ENCODE data around the gene SRPRB. TPM values are rescaled to one million over a fixed set of nuclear protein-coding genes. Genes with fewer than 3 reads are reported as not detected.
A peak's percentile ranks its signal among the peaks of the same experiment; 100 is the strongest.

The SRPRB gene
- total RNA-seq, 2 donors from 2014 or later: 36.8 to 51.8 TPM

DNA sequence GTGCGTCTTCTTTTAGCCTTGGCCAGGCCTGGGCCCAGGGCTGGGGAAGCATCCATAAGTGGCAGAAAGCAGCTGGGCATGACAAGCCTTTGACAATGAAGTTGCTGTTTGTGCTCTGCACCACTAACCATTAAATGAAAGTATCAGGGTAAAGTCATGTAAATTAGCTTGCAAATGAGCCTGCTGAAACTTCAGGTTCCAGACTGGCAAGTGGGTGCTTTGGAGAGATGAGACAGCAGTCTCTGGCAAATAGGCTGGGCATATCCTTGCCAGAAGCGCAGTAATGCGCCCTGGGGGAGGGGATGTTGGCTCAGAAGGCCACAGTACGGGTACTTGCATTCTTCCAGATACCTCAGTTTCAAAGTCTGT is 49.4 kb downstream of the SRPRB start:
- no peak for ATAC-seq
- no peak for DNase-seq
- intact Hi-C loops (cut with DNase I): no loop called here

DNA sequence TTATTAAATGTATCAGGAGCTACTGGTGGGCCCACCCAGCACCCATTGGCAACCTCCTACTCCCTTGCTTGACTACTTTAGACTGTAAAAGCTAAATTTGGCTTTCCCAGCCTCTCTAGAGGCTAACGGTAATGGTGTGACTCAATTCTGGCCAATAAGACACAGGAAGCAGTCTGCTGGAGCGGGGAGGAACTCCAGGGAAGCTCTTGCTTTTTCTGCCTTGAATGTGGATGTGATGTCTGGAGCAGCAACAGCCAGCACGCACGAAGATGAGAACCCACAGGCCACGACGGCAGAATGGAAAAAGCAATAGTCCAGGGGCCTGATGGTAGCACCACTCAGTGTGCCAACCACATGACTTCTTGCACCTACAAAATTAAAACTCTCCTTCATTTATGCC is 50.2 kb downstream of the SRPRB start:
- intact Hi-C loops (cut with DNase I): no loop called here
- ATAC-seq (no peak), DNase-seq (no peak)

DNA sequence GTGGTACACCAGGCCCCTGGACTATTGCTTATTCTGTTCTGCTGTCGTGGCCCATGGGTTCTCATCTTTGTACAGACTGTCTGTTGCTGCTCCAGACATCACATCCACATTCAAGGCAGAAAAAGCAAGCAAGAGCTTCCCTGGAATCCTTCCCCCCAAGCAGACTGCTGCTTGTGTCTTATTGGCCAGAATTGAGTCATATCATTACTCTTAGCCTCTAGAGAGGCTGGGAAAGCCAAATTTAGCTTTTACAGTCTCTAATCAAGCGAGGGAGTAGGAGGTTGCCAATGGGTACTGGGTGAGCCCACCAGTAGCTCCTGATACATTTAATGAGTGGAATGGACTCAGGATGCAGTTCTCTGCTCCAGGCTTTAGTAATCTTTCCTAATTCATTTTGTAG is 50.7 kb downstream of the SRPRB start:
- ATAC-seq (no peak), DNase-seq (no peak)
- intact Hi-C loops (cut with DNase I): no loop called here

DNA sequence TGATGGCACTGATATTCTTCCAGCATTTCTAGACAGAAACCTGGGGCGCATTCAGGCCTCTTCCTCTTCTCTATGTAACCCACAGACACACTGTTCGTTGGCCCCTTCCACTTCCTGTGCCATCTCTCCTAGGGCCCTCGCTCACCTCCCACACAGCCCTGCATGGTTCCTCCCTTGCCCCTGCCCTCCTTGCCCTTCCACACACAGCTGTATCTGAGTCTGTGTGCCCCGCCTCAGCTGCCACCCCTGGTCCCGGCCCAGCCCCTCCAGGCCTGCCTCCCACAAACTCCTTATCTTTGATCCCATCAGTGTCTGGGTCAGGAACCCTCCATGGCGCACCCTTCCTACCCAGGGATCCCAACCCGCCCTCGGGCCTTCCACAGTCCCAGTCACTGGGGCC is 52.2 kb downstream of the SRPRB start:
- DNase-seq: no peak

DNA sequence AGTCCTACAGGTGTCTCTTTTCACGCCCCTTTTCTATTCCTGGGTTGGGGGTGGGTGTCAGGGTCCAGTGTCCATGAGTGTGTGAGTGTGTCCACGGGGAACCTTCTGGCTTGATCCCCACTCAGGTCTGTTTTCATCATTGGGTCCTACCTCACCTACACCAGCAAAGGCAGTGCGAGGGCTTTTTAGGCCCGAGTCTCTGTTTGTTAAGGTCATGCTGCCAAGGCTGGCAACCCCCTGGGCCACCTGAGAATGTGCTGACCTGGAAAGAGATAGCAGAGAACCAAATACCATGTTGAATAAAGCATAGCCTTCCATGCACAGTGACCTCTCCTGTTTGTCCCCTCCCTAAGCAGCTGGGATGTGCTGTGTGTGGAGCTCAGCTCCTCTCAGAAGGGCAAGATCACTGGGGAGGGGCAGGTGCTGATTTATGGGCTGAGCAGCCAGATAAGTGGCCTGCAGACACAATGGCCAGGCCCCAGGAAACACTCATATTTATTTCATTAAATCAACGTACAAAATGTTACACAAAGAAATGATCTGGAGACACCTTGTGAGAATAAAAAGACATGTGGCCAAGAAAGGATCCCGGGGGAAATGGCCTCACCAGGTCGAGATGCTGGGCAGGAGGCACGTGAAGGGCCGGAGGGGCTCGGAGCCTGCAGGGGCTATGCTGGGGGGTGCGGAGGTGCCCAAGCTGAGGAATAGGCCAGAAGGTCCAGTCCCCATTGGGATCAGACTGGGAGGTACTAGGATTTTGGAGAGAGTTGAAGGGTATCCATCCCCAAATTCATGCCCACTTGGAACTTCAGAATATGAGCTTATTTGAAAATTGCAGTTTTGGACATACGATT is 54.0 kb downstream of the SRPRB start:
- ATAC-seq: no peak
- DNase-seq: no peak
- intact Hi-C loops (cut with DNase I): no loop called here

More for the DNA sequence above, 52.2 kb downstream of the SRPRB start:
- ATAC-seq: no peak
- intact Hi-C loops (cut with DNase I): no loop called here

DNA sequence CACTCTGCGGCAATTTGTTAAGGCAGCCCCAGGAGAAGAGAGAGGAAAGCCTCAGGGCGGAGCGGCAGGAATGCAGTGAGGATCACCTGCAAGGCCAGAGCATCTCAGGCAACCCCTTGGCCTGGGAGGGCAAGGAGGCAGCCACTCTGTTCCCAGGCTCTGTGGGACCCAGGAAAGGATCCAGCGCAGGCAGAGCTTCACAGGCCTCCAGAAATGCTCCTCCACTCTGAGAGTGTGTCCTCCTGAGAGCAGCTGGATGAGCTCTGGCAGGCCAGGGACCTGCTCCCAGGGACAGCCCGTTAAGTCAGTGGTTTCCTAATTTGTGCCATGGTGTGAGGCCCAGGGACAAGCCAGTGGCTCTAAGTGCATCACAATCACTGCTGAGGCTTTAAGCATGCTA is 54.9 kb downstream of the SRPRB start:
- ATAC-seq: no peak
- DNase-seq: no peak

DNA sequence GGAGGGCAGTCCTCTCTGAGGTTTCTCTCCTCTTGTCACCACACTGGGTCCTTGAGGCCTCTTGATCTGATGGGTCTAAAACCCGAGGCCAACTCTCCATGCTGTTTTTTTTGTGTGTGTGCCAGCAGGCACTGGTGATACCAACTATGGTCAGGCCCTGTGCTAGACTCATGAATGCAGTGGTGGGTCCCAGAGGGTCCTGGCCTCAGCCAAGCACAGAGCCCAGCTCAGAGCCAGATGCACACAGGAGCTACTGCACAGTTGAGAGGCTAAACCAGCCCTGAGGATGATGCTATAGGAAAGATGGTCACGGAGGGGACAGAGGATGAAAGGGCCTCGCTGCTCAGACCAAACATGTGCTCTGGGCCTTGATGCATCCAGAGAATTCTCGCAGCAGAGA is 56.5 kb downstream of the SRPRB start:
- ATAC-seq: no peak
- no peak for DNase-seq
- intact Hi-C loops (cut with DNase I): no loop called here

More for the DNA sequence above, 54.9 kb downstream of the SRPRB start:
- intact Hi-C loops (cut with DNase I): no loop called here

DNA sequence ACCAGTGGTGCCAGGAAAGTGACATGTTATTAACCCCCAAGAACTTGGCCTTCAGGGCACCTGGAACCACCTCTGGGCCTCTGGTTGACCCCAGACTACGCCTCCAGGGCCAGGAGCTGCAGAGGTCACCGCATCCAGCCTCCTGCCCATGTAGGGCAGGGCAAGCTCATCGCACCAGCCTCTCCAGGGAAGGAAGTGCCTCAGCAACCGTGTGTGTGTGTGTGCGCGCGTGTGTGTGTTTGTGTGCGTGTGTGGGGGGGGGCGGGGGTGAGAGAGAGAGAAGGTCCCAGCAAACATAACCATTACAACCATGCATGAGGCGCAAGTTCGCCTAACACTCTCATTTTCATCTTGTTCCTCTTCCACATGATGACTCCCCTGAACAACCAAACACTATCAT is 58.3 kb downstream of the SRPRB start:
- DNase-seq (no peak), ATAC-seq (no peak)
- intact Hi-C loops (cut with DNase I): no loop called here

DNA sequence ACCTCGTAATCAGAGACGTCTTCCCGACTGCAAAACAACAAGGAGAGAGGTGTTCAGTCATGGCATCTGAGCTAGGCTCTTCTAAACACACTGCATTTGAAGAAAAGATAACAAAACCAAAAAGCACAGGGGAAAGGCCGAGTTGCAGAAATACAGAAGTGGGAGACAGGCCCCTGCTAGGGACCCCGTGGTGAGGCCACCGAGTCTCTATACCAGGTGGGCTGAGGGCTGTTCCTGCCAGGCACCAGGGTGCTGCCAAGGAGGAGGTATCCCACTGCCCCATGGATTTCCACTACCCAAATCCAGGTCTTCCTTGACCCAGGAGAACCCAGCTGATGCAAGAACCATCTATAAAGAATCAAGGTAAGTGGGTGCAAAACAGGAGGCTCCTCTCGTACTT is 59.0 kb downstream of the SRPRB start:
- ATAC-seq: no peak
- DNase-seq: no peak
- intact Hi-C loops (cut with DNase I): no loop called here

DNA sequence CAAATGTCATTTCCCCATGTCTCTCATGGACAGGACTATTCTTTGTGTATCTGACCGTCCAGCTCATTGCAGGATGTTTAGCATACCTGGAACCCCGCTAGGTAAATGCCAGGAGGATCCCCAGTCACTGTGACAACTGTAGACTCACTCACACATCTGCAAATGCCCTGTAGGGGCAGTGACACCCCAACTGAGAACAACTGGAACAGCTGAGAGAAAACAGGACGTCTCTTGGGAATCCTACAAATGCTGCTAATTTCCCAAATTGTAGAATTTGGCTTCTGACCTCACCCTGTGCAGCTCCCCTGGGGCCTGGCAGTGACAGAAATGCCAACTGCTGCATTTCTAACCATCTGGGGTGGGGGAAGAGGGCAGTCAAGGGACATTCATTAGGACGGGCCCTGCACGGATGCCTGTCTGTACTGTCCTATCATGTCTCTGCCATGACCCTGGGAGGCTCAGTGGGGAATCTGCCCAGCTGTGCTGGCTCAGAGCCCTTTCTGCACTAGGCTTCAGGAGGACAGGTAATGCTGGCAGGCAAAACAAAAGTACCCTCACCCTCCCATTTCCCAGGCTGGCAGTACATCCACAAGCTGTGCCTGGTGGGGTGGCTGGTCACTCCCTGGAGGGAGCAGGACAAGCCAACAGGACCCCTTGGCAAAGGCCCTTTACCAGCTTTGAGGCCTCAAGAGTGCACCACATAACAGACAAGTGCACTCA is 59.7 kb downstream of the SRPRB start:
- no peak for DNase-seq
- ATAC-seq: no peak
- intact Hi-C loops (cut with DNase I): no loop called here

DNA sequence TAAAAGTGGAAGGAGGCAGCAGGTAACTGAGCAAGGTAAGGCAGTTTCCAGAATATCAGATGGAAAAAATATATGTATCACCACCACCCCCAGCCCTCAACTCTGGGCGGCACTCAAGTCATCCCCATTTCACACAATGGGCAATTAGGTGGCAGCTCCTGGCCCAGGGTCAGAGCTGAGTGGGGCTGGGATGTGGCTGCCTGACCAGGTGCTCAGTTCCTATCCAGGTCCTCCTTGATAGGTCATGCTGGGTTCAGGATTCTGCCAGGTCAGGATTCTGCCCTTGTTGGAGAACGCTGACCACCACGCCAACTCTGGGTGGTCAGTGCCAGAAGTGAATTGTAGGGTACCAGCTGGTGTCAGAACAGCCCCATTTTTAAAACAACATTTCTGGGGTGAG is 60.5 kb downstream of the SRPRB start:
- intact Hi-C loops (cut with DNase I): no loop called here
- DNase-seq (no peak), ATAC-seq (no peak)

DNA sequence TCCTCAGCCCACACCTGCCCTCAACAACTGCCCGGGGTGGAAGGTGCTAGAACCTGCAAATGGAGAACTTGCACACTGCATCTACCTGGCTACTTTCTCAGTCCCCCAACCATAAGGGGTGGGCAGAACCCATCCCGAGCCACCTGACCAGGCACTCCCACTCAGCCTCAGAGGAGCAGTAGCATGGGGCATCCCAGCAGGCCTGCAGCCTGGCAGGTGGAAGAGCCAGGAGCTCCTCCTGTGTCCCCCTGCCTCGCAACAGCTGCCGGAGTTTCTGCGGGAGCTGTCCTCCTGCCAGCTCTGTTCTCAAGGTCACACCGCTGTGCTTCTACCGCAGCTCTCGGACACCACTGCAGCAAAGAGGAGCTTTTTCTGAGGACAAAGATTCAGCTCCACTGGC is 62.6 kb downstream of the SRPRB start:
- no peak for DNase-seq
- intact Hi-C loops (cut with DNase I): no loop called here
- peak in 1 of 2 donors; percentile 33 for ATAC-seq

DNA sequence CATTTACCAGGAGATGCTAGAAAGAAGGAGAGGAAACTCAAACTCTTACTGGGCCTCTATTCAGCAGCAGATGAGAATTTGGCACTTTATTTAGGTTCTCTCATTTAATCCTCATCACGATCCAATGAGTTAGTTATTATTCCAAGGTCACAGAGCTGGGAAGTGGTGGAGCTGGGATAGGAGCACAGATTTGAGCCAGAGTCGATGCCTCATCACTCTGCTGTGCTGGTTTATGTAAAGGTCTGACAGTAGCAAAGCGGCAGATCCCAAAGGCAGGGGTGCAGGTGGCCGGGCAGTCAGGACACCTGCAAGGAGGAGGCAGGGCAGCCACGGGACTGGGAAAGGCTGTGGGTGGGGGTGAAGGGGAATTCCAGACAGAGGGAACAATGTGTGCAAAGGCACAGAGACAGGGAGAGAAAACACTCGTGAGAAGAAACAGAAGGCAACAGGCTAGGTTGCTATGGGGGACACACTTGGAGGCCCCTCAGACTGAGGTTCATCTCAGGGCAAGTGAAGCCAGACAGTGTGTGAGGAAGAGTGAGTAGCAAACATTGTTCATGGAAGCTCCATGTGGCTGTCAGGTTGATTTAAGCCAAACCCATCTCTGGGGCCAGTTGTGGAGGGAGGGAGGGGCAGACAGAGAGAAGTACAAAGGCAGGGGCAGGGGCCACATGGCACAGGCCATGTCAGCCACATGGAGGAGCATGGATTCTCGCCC is 63.3 kb downstream of the SRPRB start:
- ATAC-seq (peak; percentile 39 to 45), DNase-seq (no peak)
- intact Hi-C loops (cut with DNase I): no loop called here

DNA sequence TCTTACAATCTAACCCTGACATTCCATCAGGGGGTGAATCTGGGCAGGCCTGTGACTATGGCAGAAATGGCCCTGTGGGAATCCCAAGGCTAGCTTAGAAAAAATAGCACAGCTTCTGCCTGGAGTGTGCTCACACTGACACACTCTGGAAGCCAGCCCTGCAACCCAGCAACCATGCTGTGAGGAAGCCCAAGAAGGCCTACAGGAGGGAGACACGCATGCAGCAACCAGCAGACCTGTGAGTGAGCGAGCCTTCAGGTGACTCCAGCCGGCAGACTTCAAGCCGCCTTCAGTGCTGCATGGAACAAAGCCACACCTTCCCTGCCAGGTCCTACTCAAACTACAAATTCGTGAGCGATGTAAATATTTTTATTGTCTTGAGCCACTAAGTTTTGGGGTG is 64.0 kb downstream of the SRPRB start:
- DNase-seq: no peak
- ATAC-seq: no peak
- intact Hi-C loops (cut with DNase I): no loop called here

DNA sequence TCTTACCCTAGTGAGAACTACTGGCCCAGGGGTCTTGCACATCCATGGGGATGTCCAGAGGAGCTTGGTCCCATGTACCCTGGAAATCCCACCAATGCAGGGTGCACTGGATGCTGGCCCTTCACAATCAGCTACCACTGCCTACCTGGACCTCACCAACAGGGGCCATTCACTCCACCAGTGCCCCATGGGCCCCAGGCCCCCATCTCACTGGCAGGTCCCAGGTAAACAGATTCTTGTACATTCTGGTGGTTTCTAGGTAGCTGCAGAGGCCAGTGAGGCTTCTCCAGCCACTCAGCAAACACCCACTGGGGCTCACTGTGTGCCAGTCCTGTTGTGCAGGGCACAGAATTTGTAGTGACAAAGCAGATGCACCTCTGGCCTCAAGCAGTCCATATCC is 65.2 kb downstream of the SRPRB start:
- DNase-seq (no peak), ATAC-seq (no peak)
- intact Hi-C loops (cut with DNase I): no loop called here

Other genes starting within 250 kb of the SRPRB start
- 100 to 1,000 TPM; 117 to 157 TPM for gene CDV3, start 232.1 kb upstream of the SRPRB start, total RNA-seq
- 10 to 100 TPM; 12.0 to 12.4 TPM for gene TOPBP1, start 143.9 kb upstream of the SRPRB start, total RNA-seq
- gene TF, start 59.4 kb upstream of the SRPRB start, total RNA-seq: 100 to 1,000 TPM in 1 of 2 donors, 10 to 100 TPM in 1; 31.8 to 111 TPM
- gene RAB6B, start 90.1 kb downstream of the SRPRB start, total RNA-seq: 10 to 100 TPM; 41.4 to 41.6 TPM
- 10 to 100 TPM; 15.4 to 67.6 TPM for gene SLCO2A1, start 224.1 kb downstream of the SRPRB start, total RNA-seq